Stimulated activated CD4-positive, alpha-beta T cell treated with anti-CD3 and anti-CD28 coated beads, Interleukin-4, amount 100 ng/mL, for 4 hours (primary cell): ENCODE data around the gene TRIM33.
"Not testable (repeated sequence)": the region's sequence is repeated elsewhere in the genome, so short reads cannot be mapped to it uniquely, and the experiment has no call there.

Source experiments
- DNase-seq, 2 experiments: peaks; one replicate each; pipeline ENCODE4 v3.0.0-alpha.2; 2020

Gene TRIM33

GRCh38 chr1:114390361-114390760 lies 120.6 kb downstream of the TRIM33 start:
- DNase-seq = no peak

- no peak for DNase-seq
These were observed 122.5 kb downstream of the TRIM33 start for GRCh38 chr1:114388432-114389003.

- DNase-seq = not testable (repeated sequence)
These were observed 123.4 kb downstream of the TRIM33 start for GRCh38 chr1:114387585-114387984.

- no peak for DNase-seq
These were observed 124.0 kb downstream of the TRIM33 start for GRCh38 chr1:114387010-114387360.

GRCh38 chr1:114386129-114387009 lies 124.6 kb downstream of the TRIM33 start:
- no peak for DNase-seq

GRCh38 chr1:114384922-114385321 lies 126.1 kb downstream of the TRIM33 start:
- no peak for DNase-seq

GRCh38 chr1:114379987-114380386 lies 131.0 kb downstream of the TRIM33 start:
- DNase-seq = no peak

- DNase-seq = no peak
These were observed 131.6 kb downstream of the TRIM33 start for GRCh38 chr1:114379358-114379757.

GRCh38 chr1:114377356-114377755 lies 133.6 kb downstream of the TRIM33 start:
- no peak for DNase-seq

- DNase-seq = no peak
These were observed 141.1 kb downstream of the TRIM33 start for GRCh38 chr1:114369930-114370329.

GRCh38 chr1:114369266-114369919 lies 141.6 kb downstream of the TRIM33 start:
- not testable (repeated sequence) for DNase-seq

- no peak for DNase-seq
These were observed 142.3 kb downstream of the TRIM33 start for GRCh38 chr1:114368560-114369255.

GRCh38 chr1:114367810-114368209 lies 143.2 kb downstream of the TRIM33 start:
- DNase-seq = no peak

GRCh38 chr1:114363230-114363629 lies 147.8 kb downstream of the TRIM33 start:
- DNase-seq = not testable (repeated sequence)

- DNase-seq = no peak
These were observed 151.2 kb downstream of the TRIM33 start for GRCh38 chr1:114359791-114360190.

GRCh38 chr1:114355240-114355639 lies 155.8 kb downstream of the TRIM33 start:
- DNase-seq = no peak

- no peak for DNase-seq
These were observed 157.7 kb downstream of the TRIM33 start for GRCh38 chr1:114353262-114353661.

- no peak for DNase-seq
These were observed 158.2 kb downstream of the TRIM33 start for GRCh38 chr1:114352797-114353196.

- DNase-seq = no peak
These were observed 160.1 kb downstream of the TRIM33 start for GRCh38 chr1:114350731-114351445.

GRCh38 chr1:114349891-114350605 lies 161.0 kb downstream of the TRIM33 start:
- no peak for DNase-seq

GRCh38 chr1:114347431-114348209 lies 163.4 kb downstream of the TRIM33 start:
- no peak for DNase-seq
